Measurements from ENCODE around the gene STAT1.

GRCh38 chr2:191038241-191038725, 24.3 kb upstream of the STAT1 start:
- TF ChIP-seq POLR2A (IDR thresholded peaks at IDR 0.05) (no peak), CTCF (IDR thresholded peaks at IDR 0.05) (no peak)
